Cerebellar cortex (tissue), 1 donor: ENCODE results near the gene SUGCT.
"Not testable (repeated sequence)": the region's sequence is repeated elsewhere in the genome, so short reads cannot be mapped to it uniquely, and the experiment has no call there.

Experiments used
- DNase-seq: peaks from one replicate; pipeline ENCODE4 v3.0.0-alpha.2; 2015; ENCODE audit warnings: low spot score

SUGCT gene

GRCh38 chr7:40200791-40201190 lies 66.0 kb downstream of the SUGCT start:
- DNase-seq: no peak

- DNase-seq: no peak
Measured at GRCh38 chr7:40202851-40203250, 68.0 kb downstream of the SUGCT start.

GRCh38 chr7:40204581-40204980 lies 69.8 kb downstream of the SUGCT start:
- DNase-seq: no peak

- DNase-seq: no peak
Measured at GRCh38 chr7:40205992-40206391, 71.2 kb downstream of the SUGCT start.

GRCh38 chr7:40211276-40212003 lies 76.6 kb downstream of the SUGCT start:
- no peak for DNase-seq

- no peak for DNase-seq
Measured at GRCh38 chr7:40213291-40213690, 78.5 kb downstream of the SUGCT start.

- no peak for DNase-seq
Measured at GRCh38 chr7:40213856-40214255, 79.1 kb downstream of the SUGCT start.

- DNase-seq: not testable (repeated sequence)
Measured at GRCh38 chr7:40218612-40219011, 83.8 kb downstream of the SUGCT start.

GRCh38 chr7:40219917-40220316 lies 85.1 kb downstream of the SUGCT start:
- DNase-seq: no peak

GRCh38 chr7:40220421-40220911 lies 85.7 kb downstream of the SUGCT start:
- DNase-seq: no peak

GRCh38 chr7:40221836-40222235 lies 87.0 kb downstream of the SUGCT start:
- no peak for DNase-seq

- no peak for DNase-seq
Measured at GRCh38 chr7:40223451-40224127, 88.8 kb downstream of the SUGCT start.

GRCh38 chr7:40230101-40230500 lies 95.3 kb downstream of the SUGCT start:
- DNase-seq: no peak

- no peak for DNase-seq
Measured at GRCh38 chr7:40231796-40232195, 97.0 kb downstream of the SUGCT start.

- DNase-seq: peak; percentile 62
Measured at GRCh38 chr7:40232242-40232893, 97.6 kb downstream of the SUGCT start.

GRCh38 chr7:40234046-40234445 lies 99.2 kb downstream of the SUGCT start:
- no peak for DNase-seq

GRCh38 chr7:40234666-40235065 lies 99.9 kb downstream of the SUGCT start:
- no peak for DNase-seq

GRCh38 chr7:40237731-40238130 lies 102.9 kb downstream of the SUGCT start:
- DNase-seq: no peak

- no peak for DNase-seq
Measured at GRCh38 chr7:40239755-40240303, 105.0 kb downstream of the SUGCT start.

GRCh38 chr7:40243076-40243475 lies 108.3 kb downstream of the SUGCT start:
- no peak for DNase-seq

GRCh38 chr7:40244226-40244625 lies 109.4 kb downstream of the SUGCT start:
- DNase-seq: no peak

- DNase-seq: no peak
Measured at GRCh38 chr7:40248681-40249080, 113.9 kb downstream of the SUGCT start.

- DNase-seq: not testable (repeated sequence)
Measured at GRCh38 chr7:40253444-40253843, 118.6 kb downstream of the SUGCT start.
